Smooth muscle cell (in vitro differentiated cells): Measurements from ENCODE around the gene CCDC13. TPM values are rescaled to one million over a fixed set of nuclear protein-coding genes. Genes with fewer than 3 reads are reported as not detected.
A peak's percentile ranks its signal among the peaks of the same experiment; 100 is the strongest.

Source experiments
- DNase-seq: peaks from one replicate; lab custom pipeline; 2025; ENCODE audit not compliant: unreplicated experiment; lab: John Stamatoyannopoulos, UW
- H2AFZ ChIP-seq: fragments of 200-600 bp; sonication (generic); 2 replicates; pipeline ENCODE4 v1.6.0; 2016; ENCODE audit warnings: antibody characterized with exemption, low read depth, mild to moderate bottlenecking
- H3F3A ChIP-seq: fragments of 200-600 bp; sonication (generic); 2 replicates; pipeline ENCODE4 v1.6.0; 2017; ENCODE audit warnings: antibody characterized with exemption, low read depth
- H3K27ac ChIP-seq: fragments of 200-600 bp; sonication (generic); 2 replicates; pipeline ENCODE4 v1.5.1; 2016; ENCODE audit warnings: low read depth, mild to moderate bottlenecking
- H3K27me3 ChIP-seq: fragments of 200-600 bp; sonication (generic); 2 replicates; pipeline ENCODE4 v1.6.1; 2016; ENCODE audit warnings: low read depth, mild to moderate bottlenecking
- H3K36me3 ChIP-seq: fragments of 200-600 bp; sonication (generic); 2 replicates; pipeline ENCODE4 v1.5.1; 2016; ENCODE audit warnings: low read depth
- H3K4me1 ChIP-seq: fragments of 200-600 bp; sonication (generic); 2 replicates; pipeline ENCODE4 v1.5.1; 2016; ENCODE audit warnings: low read depth
- H3K4me2 ChIP-seq: fragments of 200-600 bp; sonication (generic); 2 replicates; pipeline ENCODE4 v1.6.0; 2016; ENCODE audit warnings: mild to moderate bottlenecking
- H3K4me3 ChIP-seq: fragments of 200-600 bp; sonication (generic); 2 replicates; pipeline ENCODE4 v1.5.1; 2016; ENCODE audit warnings: mild to moderate bottlenecking
- H3K79me2 ChIP-seq: fragments of 200-600 bp; sonication (generic); 2 replicates; pipeline ENCODE4 v1.6.0; 2016; ENCODE audit warnings: low read depth, mild to moderate bottlenecking
- H3K9ac ChIP-seq: fragments of 200-600 bp; sonication (generic); 2 replicates; pipeline ENCODE4 v1.6.0; 2016; ENCODE audit warnings: low read depth
- H3K9me3 ChIP-seq: fragments of 200-600 bp; sonication (generic); replicated peaks from 2 replicates; pipeline ENCODE4 v1.5.1; 2016; ENCODE audit warnings: low read depth
- H4K20me1 ChIP-seq: fragments of 200-600 bp; sonication (generic); 2 replicates; pipeline ENCODE4 v1.6.0; 2016; ENCODE audit warnings: low read depth
- CTCF ChIP-seq: fragments of 200-600 bp; sonication (generic); IDR thresholded peaks from 2 replicates; pipeline ENCODE4 v1.5.1; 2017; ENCODE audit warnings: borderline replicate concordance, mild to moderate bottlenecking, antibody characterized with exemption; ENCODE audit not compliant: insufficient read depth, poor library complexity, severe bottlenecking
- WGBS: methylation state at CpG from one replicate; pipeline ENCODE4 v1.1.7; 2016; ENCODE audit warnings: low lambda C conversion rate; 5-methylcytosine and 5-hydroxymethylcytosine counted together
- polyA plus RNA-seq: library from polyadenylated mRNA; unstranded; fragments of >200 nt; fragmentation: Nextera tagmentation; extraction: Ambion mirVana; gene quantifications from 2 replicates; pipeline ENCODE4 v1.2.1, GENCODE V29; 2016
- total RNA-seq: library from RNA; depleted of rRNA; stranded (reverse); fragments of >200 nt; gene quantifications from 2 replicates; pipeline ENCODE4 v1.2.3, GENCODE V29; 2014

CCDC13 gene
- not detected in 2 replicates for total RNA-seq
- polyA plus RNA-seq, result 0.48 TPM in 1 of 2 replicates, not detected in the other

GRCh38 chr3:42772670-42773408 is at the start of gene CCDC13:
Gene CCDC13, minus strand, starts transcription at chr3:42773253. Its CDS starts 14,908 bp downstream, at chr3:42758345.
- peak within 1 kb of the TSS; percentile 61 for H3K4me3 ChIP-seq
- no peaks in the 10 kb centered on the region for H3K4me1 ChIP-seq
- H3K79me2 ChIP-seq, result no peaks in the 10 kb centered on the region
- peak within 1 kb of the TSS; percentile 82 for H2AFZ ChIP-seq
- no peaks in the 10 kb centered on the region for H3K9me3 ChIP-seq
- no peaks in the 10 kb centered on the region for H3K27me3 ChIP-seq
- H3K9ac ChIP-seq, result peak within 1 kb of the TSS; percentile 47
- H3K27ac ChIP-seq, result peak within 1 kb of the TSS; percentile 23
- 5% methylated on average over 62 of the region's 63 CpGs for WGBS
- no peak for TF ChIP-seq CTCF
- H4K20me1 ChIP-seq, result no peaks in the 10 kb centered on the region
- DNase-seq, result peak; percentile 64
- H3F3A ChIP-seq, result no peaks in the 10 kb centered on the region
- peak within 1 kb of the TSS; percentile 92 for H3K4me2 ChIP-seq
- H3K36me3 ChIP-seq, result no peaks in the 10 kb centered on the region

- WGBS, result 79% methylated on average over 3 of the region's 3 CpGs
- no peak for DNase-seq
- Histone ChIP-seq H4K20me1 (no peaks in the 10 kb centered on the region), H3K36me3 (no peaks in the 10 kb centered on the region), H3K4me3 (no peak overlapping the region), H2AFZ (no peak overlapping the region), H3K9ac (peak overlapping the region; percentile 62), H3K9me3 (no peaks in the 10 kb centered on the region), H3K4me1 (peaks cover 29% of the 10 kb centered on the region), H3F3A (peaks cover 5% of the 10 kb centered on the region), H3K4me2 (peak overlapping the region; percentile 54), H3K27ac (peak overlapping the region; percentile 83), H3K79me2 (no peaks in the 10 kb centered on the region), H3K27me3 (no peaks in the 10 kb centered on the region)
- no peak for TF ChIP-seq CTCF
Observed at GRCh38 chr3:42822828-42823227, 49.8 kb upstream of the CCDC13 start.

GRCh38 chr3:42820746-42821051 is 47.6 kb upstream of the CCDC13 start:
- no peaks in the 10 kb centered on the region for H3F3A ChIP-seq
- 97% methylated on average over 6 of the region's 6 CpGs for WGBS

More at GRCh38 chr3:42820746-42821051, 47.6 kb upstream of the CCDC13 start:
- no peaks in the 10 kb centered on the region for H3K9me3 ChIP-seq
- H3K36me3 ChIP-seq, result no peaks in the 10 kb centered on the region
- no peaks in the 10 kb centered on the region for H3K27me3 ChIP-seq
- H2AFZ ChIP-seq, result no peak overlapping the region
- H3K9ac ChIP-seq, result no peak overlapping the region
- no peak for TF ChIP-seq CTCF
- H3K4me3 ChIP-seq, result no peak overlapping the region
- H4K20me1 ChIP-seq, result no peaks in the 10 kb centered on the region
- H3K79me2 ChIP-seq, result no peaks in the 10 kb centered on the region
- H3K27ac ChIP-seq, result peak overlapping the region; percentile 33
- H3K4me2 ChIP-seq, result no peak overlapping the region
- H3K4me1 ChIP-seq, result peaks cover 9% of the 10 kb centered on the region
- no peak for DNase-seq
